Thyroid gland (tissue), 4 donors: ENCODE results near the gene THAP9.

Experiments used
- CTCF ChIP-seq, 6 experiments: fragments of 200-600 bp in 3 of 6; fragments of 450-650 bp in 3 of 6; sonication (generic) in 3 of 6; IDR thresholded peaks; one replicate each; pipeline ENCODE4 v1.5.1; 2016 to 2019; ENCODE audit warnings: antibody characterized with exemption in 6 of 6, mild to moderate bottlenecking in 2 of 6, inconsistent platforms in 1 of 6, moderate library complexity in 1 of 6
- POLR2A ChIP-seq, 2 donors: fragments of 450-650 bp; IDR thresholded peaks; one replicate each; pipeline ENCODE4 v1.6.1; 2017; ENCODE audit warnings: antibody characterized with exemption in 2 of 2, mild to moderate bottlenecking in 2 of 2, moderate library complexity in 1 of 2

- TF ChIP-seq POLR2A (IDR thresholded peaks at IDR 0.05) = no peak
- TF ChIP-seq CTCF (IDR thresholded peaks at IDR 0.05) = no peak
These were observed 8.1 kb upstream of the THAP9 start for GRCh38 chr4:82892467-82892802.
